SU-DHL-6 (cell line): ENCODE results near the gene UROS.
A peak's percentile ranks its signal among the peaks of the same experiment; 100 is the strongest.

Experiments
- H2AFZ ChIP-seq: fragments of 200-600 bp; sonication (generic); 2 replicates; pipeline ENCODE4 v1.6.1; 2014; ENCODE audit warnings: low read depth, mild to moderate bottlenecking, moderate library complexity, mixed read lengths, antibody characterized with exemption, low read length; ENCODE audit not compliant: severe bottlenecking
- H3F3A ChIP-seq: fragments of 200-600 bp; shearing (Covaris generic); 2 replicates; pipeline ENCODE4 v1.6.0; 2016; ENCODE audit warnings: antibody characterized with exemption, mild to moderate bottlenecking; ENCODE audit not compliant: insufficient read depth
- H3K27ac ChIP-seq: fragments of 200-600 bp; sonication (generic); 2 replicates; pipeline ENCODE4 v1.5.1; 2016; ENCODE audit warnings: low read depth, mild to moderate bottlenecking, low read length, moderate library complexity, mixed read lengths
- H3K27me3 ChIP-seq: fragments of 200-600 bp; sonication (generic), shearing (Covaris generic); 2 replicates; pipeline ENCODE4 v1.6.0; 2014; ENCODE audit warnings: mild to moderate bottlenecking, low read length
- H3K36me3 ChIP-seq: fragments of 200-600 bp; sonication (generic); 2 replicates; pipeline ENCODE4 v1.6.1; 2014; ENCODE audit warnings: mild to moderate bottlenecking, low read length, mixed read lengths
- H3K4me2 ChIP-seq: fragments of 300-600, 200-600 bp; shearing (Covaris generic), sonication (generic); 2 replicates; pipeline ENCODE4 v1.6.0; 2014; ENCODE audit warnings: low read length, low read depth, mild to moderate bottlenecking; ENCODE audit not compliant: poor library complexity, severe bottlenecking
- H3K4me3 ChIP-seq: fragments of 200-600 bp; sonication (generic); 2 replicates; pipeline ENCODE4 v1.5.1; 2014; ENCODE audit warnings: antibody characterized with exemption, low read length, mild to moderate bottlenecking, mixed read lengths; ENCODE audit not compliant: insufficient read depth, poor library complexity, severe bottlenecking
- H3K79me2 ChIP-seq: fragments of 200-600 bp; sonication (generic); 2 replicates; pipeline ENCODE4 v1.6.1; 2014; ENCODE audit warnings: mild to moderate bottlenecking, low read length, moderate library complexity; ENCODE audit not compliant: insufficient read depth
- H3K9ac ChIP-seq: fragments of 200-600 bp; sonication (generic); 2 replicates; pipeline ENCODE4 v1.7.0; 2014; ENCODE audit warnings: mild to moderate bottlenecking, low read length
- H3K9me2 ChIP-seq: fragments of 200-600 bp; sonication (generic); replicated peaks from 2 replicates; pipeline ENCODE4 v1.6.1; 2014; ENCODE audit warnings: low read length; ENCODE audit not compliant: insufficient read depth
- H3K9me3 ChIP-seq: fragments of 200-600 bp; sonication (generic); 2 replicates; pipeline ENCODE4 v1.6.1; 2014; ENCODE audit warnings: low read length, mixed read lengths; ENCODE audit not compliant: insufficient read depth
- H4K20me1 ChIP-seq: fragments of 200-600 bp; sonication (generic); 2 replicates; pipeline ENCODE4 v1.6.1; 2014; ENCODE audit warnings: low read depth, mild to moderate bottlenecking, antibody characterized with exemption, low read length, moderate library complexity, mixed read lengths
- CTCF ChIP-seq: fragments of 200-600 bp; sonication (generic); IDR thresholded peaks from one replicate; pipeline ENCODE4 v1.5.1; 2017; ENCODE audit warnings: antibody characterized with exemption, mild to moderate bottlenecking, low read length, moderate library complexity; ENCODE audit not compliant: insufficient read depth, poor library complexity, severe bottlenecking
- EZH2phosphoT487 ChIP-seq: fragments of 200-600 bp; sonication (generic), shearing (Covaris generic); conservative IDR thresholded peaks from 2 replicates; pipeline ENCODE4 v1.6.1; 2018; ENCODE audit warnings: mild to moderate bottlenecking, antibody characterized with exemption, low read length, moderate library complexity, mixed read lengths

UROS gene

GRCh38 chr10:125822878-125823662 lies at the start of gene UROS, which contains the start of gene BCCIP:
Gene UROS, minus strand, starts transcription at chr10:125823258. Its CDS starts 6,759 bp downstream, at chr10:125816499.
Gene BCCIP, plus strand, starts transcription at chr10:125823546. Its CDS starts 12 bp downstream, at chr10:125823558.
- Histone ChIP-seq H3K79me2 (peaks cover 48% of the 10 kb centered on the region), H3K27ac (peak within 1 kb of the TSS; percentile 80), H3K9me3 (no peaks in the 10 kb centered on the region), H3F3A (peaks cover 4% of the 10 kb centered on the region; the same call in 1 of the 2 replicates), H2AFZ (peak within 1 kb of the TSS; percentile 75), H3K4me3 (peak within 1 kb of the TSS; percentile 86), H3K36me3 (peaks cover 10% of the 10 kb centered on the region), H3K27me3 (no peaks in the 10 kb centered on the region), H4K20me1 (0 out of 2 replicates have a peak, but pooled peaks cover 4% of the 10 kb centered on the region), H3K9me2 (no peaks in the 10 kb centered on the region), H3K4me2 (peak within 1 kb of the TSS; percentile 79), H3K9ac (peak within 1 kb of the TSS; percentile 79)
- TF ChIP-seq EZH2phosphoT487 (no peak), CTCF (no peak)

GRCh38 chr10:125871338-125871737 lies 48.3 kb upstream of the UROS start:
- 0 out of 2 replicates have a peak, but pooled peaks cover 3% of the 10 kb centered on the region for H3K36me3 ChIP-seq
- TF ChIP-seq CTCF (no peak), EZH2phosphoT487 (no peak)
- H3K4me2 ChIP-seq, result no peak overlapping the region
- H3K9ac ChIP-seq, result no peak overlapping the region
- H2AFZ ChIP-seq, result no peak overlapping the region
- peaks cover 8% of the 10 kb centered on the region; the same call in 1 of the 2 replicates for H3K9me3 ChIP-seq
- no peaks in the 10 kb centered on the region for H3K9me2 ChIP-seq
- no peaks in the 10 kb centered on the region for H4K20me1 ChIP-seq
- no peaks in the 10 kb centered on the region for H3F3A ChIP-seq
- no peak overlapping the region for H3K27ac ChIP-seq
- no peak overlapping the region for H3K4me3 ChIP-seq
- H3K27me3 ChIP-seq, result no peaks in the 10 kb centered on the region
- no peaks in the 10 kb centered on the region for H3K79me2 ChIP-seq

- peak; percentile 71 for TF ChIP-seq CTCF
- no peak for TF ChIP-seq EZH2phosphoT487
- Histone ChIP-seq H3K4me2 (no peak overlapping the region), H3K79me2 (no peaks in the 10 kb centered on the region), H3K9ac (no peak overlapping the region), H3K4me3 (no peak overlapping the region), H3K36me3 (no peaks in the 10 kb centered on the region), H3K27me3 (no peaks in the 10 kb centered on the region), H3K27ac (no peak overlapping the region), H2AFZ (no peak overlapping the region), H3K9me2 (no peaks in the 10 kb centered on the region), H4K20me1 (no peaks in the 10 kb centered on the region), H3K9me3 (no peaks in the 10 kb centered on the region), H3F3A (no peaks in the 10 kb centered on the region)
Observed at GRCh38 chr10:125868372-125868975, 45.4 kb upstream of the UROS start.
